ENCODE results near the gene C1QTNF12.

Gene C1QTNF12

DNA sequence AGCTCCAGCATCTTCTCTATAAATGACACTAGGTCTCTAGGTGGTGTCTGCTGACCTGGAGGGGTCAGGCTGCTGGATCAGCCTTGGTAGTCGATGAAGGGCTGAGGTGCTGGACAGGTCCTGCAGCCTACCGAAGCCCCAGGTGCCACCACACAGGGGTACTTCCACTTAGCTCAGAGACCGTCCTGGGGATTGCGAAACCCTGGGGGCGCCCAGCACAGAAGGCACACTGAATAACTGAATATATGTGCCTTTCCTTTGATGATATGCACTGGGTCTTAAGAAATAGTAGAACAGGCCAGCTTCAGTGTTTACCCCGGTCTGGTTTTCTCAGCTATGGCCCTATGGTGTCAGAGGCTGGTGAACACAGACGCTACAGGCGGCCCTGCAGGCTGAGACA, 16.2 kb upstream of the C1QTNF12 start:
- no peak overlapping the region for H3K4me3 ChIP-seq (IDR thresholded peaks at IDR 0.05; ENCODE audit: insufficient read depth, low read depth, low read length)
- TF ChIP-seq, protein P1, sequence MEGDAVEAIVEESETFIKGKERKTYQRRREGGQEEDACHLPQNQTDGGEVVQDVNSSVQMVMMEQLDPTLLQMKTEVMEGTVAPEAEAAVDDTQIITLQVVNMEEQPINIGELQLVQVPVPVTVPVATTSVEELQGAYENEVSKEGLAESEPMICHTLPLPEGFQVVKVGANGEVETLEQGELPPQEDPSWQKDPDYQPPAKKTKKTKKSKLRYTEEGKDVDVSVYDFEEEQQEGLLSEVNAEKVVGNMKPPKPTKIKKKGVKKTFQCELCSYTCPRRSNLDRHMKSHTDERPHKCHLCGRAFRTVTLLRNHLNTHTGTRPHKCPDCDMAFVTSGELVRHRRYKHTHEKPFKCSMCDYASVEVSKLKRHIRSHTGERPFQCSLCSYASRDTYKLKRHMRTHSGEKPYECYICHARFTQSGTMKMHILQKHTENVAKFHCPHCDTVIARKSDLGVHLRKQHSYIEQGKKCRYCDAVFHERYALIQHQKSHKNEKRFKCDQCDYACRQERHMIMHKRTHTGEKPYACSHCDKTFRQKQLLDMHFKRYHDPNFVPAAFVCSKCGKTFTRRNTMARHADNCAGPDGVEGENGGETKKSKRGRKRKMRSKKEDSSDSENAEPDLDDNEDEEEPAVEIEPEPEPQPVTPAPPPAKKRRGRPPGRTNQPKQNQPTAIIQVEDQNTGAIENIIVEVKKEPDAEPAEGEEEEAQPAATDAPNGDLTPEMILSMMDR (conservative IDR thresholded peaks at IDR 0.05; ENCODE audit: low read depth, low read length) = no peak
- no peak overlapping the region for H2AFZ ChIP-seq (ENCODE audit: low read depth)
- no peaks in the 10 kb centered on the region for H3K27me3 ChIP-seq (ENCODE audit: insufficient read depth, low read depth)
- no peak overlapping the region for H3K27ac ChIP-seq
- no peaks in the 10 kb centered on the region for H4K20me1 ChIP-seq (ENCODE audit: insufficient read depth)
- peaks cover 10% of the 10 kb centered on the region; the same call in 1 of the 2 replicates for H3K79me2 ChIP-seq (ENCODE audit: insufficient read depth, low read depth)
- peaks cover 11% of the 10 kb centered on the region; the same call in 1 of the 2 replicates for H3K36me3 ChIP-seq (ENCODE audit: insufficient read depth)
- no peak overlapping the region for H3K4me2 ChIP-seq
- no peak overlapping the region for H3K9ac ChIP-seq
- H3K4me1 ChIP-seq (ENCODE audit: low read depth, poor library complexity, severe bottlenecking) = no peaks in the 10 kb centered on the region

DNA sequence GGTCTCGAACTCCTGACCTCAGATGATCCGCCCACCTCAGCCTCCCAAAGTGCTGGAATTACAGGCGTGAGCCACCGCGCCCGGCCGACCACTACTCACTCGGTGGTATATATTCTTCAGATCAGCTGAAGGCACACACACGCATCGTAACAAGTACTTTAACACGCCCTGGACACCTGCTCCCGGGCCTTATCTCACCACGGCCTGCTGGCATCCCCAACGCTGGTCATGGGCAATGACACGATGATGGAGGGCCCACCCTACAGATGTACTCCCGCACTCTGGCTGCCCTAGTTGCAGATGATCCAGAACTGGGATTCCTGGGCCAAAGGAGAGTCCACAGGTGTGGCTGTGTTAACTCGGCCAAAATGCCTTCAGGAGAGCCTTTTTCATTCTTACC, 15.5 kb upstream of the C1QTNF12 start:
- Histone ChIP-seq H3K9ac (no peak overlapping the region), H3K27ac (no peak overlapping the region)
- TF ChIP-seq, protein P1 (conservative IDR thresholded peaks at IDR 0.05; ENCODE audit: low read depth, low read length) = no peak

DNA sequence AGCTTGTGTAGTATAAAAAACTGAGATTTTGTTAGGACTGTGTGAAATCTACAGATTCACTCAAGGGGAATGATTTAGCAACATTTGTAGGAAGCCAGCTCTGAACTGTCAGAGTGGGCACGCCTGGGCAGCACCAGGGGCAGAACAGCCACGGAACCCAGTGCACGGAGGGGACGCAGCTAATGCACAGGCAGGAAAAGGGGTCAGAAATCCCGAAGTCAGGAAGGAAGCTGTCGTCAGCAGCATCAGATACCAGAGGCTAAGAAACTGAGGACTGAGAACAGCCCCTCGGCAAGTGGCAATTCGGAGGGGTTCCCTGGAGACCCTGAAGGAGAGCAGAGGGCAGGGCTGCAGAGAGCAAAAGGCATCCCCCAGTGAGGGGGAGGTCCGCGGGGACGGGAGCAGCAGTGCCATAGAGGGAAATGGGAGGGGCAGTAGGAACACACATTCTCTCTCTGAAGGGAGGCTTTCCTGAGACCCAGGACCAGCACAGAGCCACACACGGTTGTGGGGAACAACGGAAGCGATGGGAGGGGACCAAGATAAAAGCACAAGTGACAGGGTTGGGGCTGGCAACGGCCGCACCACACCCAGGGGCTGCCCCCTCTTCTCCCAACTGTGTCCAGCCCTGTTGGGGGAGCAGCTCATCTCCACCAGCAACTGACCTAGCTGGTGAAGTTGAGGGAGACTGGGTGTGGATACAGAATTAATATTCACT, 14.5 kb upstream of the C1QTNF12 start:
- Histone ChIP-seq H3K79me2 (ENCODE audit: insufficient read depth, low read depth) (no peaks in the 10 kb centered on the region; the same call in 1 of the 2 replicates), H3K27me3 (ENCODE audit: insufficient read depth, low read depth) (no peaks in the 10 kb centered on the region), H3K4me2 (no peak overlapping the region), H4K20me1 (ENCODE audit: insufficient read depth) (no peaks in the 10 kb centered on the region), H2AFZ (ENCODE audit: low read depth) (no peak overlapping the region), H3K4me1 (ENCODE audit: low read depth, poor library complexity, severe bottlenecking) (no peaks in the 10 kb centered on the region), H3K9ac (no peak overlapping the region), H3K4me3 (IDR thresholded peaks at IDR 0.05; ENCODE audit: insufficient read depth, low read depth, low read length) (no peak overlapping the region), H3K36me3 (ENCODE audit: insufficient read depth) (peaks cover 7% of the 10 kb centered on the region; the same call in 1 of the 2 replicates), H3K27ac (no peak overlapping the region)
- TF ChIP-seq, protein P1 (conservative IDR thresholded peaks at IDR 0.05; ENCODE audit: low read depth, low read length) = no peak

More for the DNA sequence above, 15.5 kb upstream of the C1QTNF12 start:
- Histone ChIP-seq H4K20me1 (ENCODE audit: insufficient read depth) (no peaks in the 10 kb centered on the region), H3K79me2 (ENCODE audit: insufficient read depth, low read depth) (peaks cover 3% of the 10 kb centered on the region; the same call in 1 of the 2 replicates), H3K4me3 (IDR thresholded peaks at IDR 0.05; ENCODE audit: insufficient read depth, low read depth, low read length) (no peak overlapping the region), H3K4me2 (no peak overlapping the region), H3K27me3 (ENCODE audit: insufficient read depth, low read depth) (no peaks in the 10 kb centered on the region), H3K36me3 (ENCODE audit: insufficient read depth) (peaks cover 11% of the 10 kb centered on the region; the same call in 1 of the 2 replicates), H3K4me1 (ENCODE audit: low read depth, poor library complexity, severe bottlenecking) (no peaks in the 10 kb centered on the region), H2AFZ (ENCODE audit: low read depth) (no peak overlapping the region)

DNA sequence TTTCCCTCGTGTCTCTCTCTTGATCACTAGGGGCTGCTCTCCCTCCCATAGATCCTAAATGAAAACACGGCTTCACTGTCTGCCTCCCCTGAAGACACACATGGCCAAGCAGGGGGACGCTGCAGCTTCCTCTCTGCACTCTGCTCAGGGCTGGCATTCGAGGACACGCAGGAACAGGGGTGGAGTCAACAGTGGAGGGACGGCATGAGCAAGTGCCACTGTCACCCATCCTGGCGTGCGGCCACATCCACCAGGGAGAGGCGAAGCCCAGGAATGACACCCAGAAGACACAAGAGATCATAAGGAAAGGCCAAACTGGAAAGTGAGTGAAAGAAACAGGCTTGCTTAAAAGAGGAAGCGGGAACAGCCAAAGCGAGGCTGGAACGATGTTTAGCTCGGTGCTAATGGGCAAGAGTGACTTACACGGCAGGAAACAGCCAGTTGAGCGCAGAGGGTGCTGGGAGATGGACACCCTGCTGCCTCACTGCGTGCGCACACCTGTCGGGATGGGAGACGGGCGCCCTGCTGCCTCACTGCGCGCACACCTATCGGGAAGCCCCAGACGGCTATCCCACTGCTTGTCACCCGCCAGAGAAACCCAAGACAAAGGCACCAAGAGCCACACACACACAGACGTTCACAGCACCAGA, 13.6 kb upstream of the C1QTNF12 start:
- H4K20me1 ChIP-seq (ENCODE audit: insufficient read depth) = no peaks in the 10 kb centered on the region
- H3K4me3 ChIP-seq (IDR thresholded peaks at IDR 0.05; ENCODE audit: insufficient read depth, low read depth, low read length) = no peak overlapping the region
- H3K27me3 ChIP-seq (ENCODE audit: insufficient read depth, low read depth) = no peaks in the 10 kb centered on the region
- no peak overlapping the region for H3K27ac ChIP-seq
- TF ChIP-seq, protein P1 (conservative IDR thresholded peaks at IDR 0.05; ENCODE audit: low read depth, low read length) = no peak
- no peak overlapping the region for H2AFZ ChIP-seq (ENCODE audit: low read depth)
- no peak overlapping the region for H3K9ac ChIP-seq
- H3K4me1 ChIP-seq (ENCODE audit: low read depth, poor library complexity, severe bottlenecking) = no peaks in the 10 kb centered on the region
- no peak overlapping the region for H3K4me2 ChIP-seq
- peaks cover 7% of the 10 kb centered on the region; the same call in 1 of the 2 replicates for H3K36me3 ChIP-seq (ENCODE audit: insufficient read depth)
- H3K79me2 ChIP-seq (ENCODE audit: insufficient read depth, low read depth) = no peaks in the 10 kb centered on the region; the same call in 1 of the 2 replicates
